Measurements from ENCODE around the gene LPAR1.

DNA sequence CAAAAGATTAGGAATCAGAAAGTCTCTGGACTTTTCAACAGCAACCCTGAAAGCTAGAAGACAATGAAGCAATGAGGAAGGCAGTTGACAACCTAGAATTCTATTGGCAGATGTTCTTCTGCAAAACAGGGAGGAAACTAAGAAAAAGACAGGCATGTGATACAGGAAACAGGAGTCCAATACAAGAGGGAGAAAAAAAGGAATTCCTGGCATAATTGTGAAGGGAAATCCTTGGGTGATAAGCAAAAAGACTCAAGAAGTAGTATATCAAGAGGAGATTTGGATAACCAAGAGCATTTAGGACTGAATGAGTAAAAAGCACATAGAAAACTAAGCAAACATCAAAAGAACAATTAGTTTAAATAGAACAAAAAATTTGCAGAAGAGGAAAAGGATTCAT lies 58.6 kb downstream of the LPAR1 start:
- TF ChIP-seq POLR2AphosphoS5 (IDR thresholded peaks at IDR 0.05): no peak
- no peak for TF ChIP-seq CTCF (IDR thresholded peaks at IDR 0.05)
